GM20000 (cell line): ENCODE measurements around the gene NEK3.

Experiments used
- DNase-seq: peaks from one replicate; pipeline ENCODE4 v3.0.0; 2012; ENCODE audit warnings: low spot score
- TF ChIP-seq, protein P1 (sequence below): IDR thresholded peaks from 2 replicates; pipeline ENCODE4 v1.5.1; 2012; ENCODE audit warnings: mild to moderate bottlenecking, control low read depth; ENCODE audit errors: extremely low read depth, missing control alignments

Gene NEK3

GRCh38 chr13:52156724-52157261, 2.6 kb downstream of the NEK3 start:
- DNase-seq = no peak
- TF ChIP-seq, protein P1, sequence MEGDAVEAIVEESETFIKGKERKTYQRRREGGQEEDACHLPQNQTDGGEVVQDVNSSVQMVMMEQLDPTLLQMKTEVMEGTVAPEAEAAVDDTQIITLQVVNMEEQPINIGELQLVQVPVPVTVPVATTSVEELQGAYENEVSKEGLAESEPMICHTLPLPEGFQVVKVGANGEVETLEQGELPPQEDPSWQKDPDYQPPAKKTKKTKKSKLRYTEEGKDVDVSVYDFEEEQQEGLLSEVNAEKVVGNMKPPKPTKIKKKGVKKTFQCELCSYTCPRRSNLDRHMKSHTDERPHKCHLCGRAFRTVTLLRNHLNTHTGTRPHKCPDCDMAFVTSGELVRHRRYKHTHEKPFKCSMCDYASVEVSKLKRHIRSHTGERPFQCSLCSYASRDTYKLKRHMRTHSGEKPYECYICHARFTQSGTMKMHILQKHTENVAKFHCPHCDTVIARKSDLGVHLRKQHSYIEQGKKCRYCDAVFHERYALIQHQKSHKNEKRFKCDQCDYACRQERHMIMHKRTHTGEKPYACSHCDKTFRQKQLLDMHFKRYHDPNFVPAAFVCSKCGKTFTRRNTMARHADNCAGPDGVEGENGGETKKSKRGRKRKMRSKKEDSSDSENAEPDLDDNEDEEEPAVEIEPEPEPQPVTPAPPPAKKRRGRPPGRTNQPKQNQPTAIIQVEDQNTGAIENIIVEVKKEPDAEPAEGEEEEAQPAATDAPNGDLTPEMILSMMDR = no peak

GRCh38 chr13:52155177-52155576, 4.2 kb downstream of the NEK3 start:
- no peak for DNase-seq
- TF ChIP-seq, protein P1 = no peak

DNA sequence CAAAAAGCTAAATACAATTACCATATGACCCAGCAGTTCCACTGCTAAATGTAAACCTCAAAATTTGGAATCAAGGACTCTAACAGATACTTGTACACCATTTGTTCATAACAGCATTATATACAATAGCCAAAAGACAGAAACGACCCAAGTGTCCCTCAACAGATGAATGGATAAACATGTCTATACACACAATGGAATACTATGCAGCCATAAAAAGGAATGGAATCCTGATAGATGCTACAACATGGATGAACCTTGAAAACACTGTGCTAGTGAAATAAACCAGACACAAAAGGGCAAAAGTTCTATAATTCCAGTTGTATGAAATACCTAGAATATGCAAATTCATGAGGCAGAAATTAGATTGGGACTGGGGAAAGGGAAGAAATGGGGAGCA, 12.2 kb downstream of the NEK3 start:
- DNase-seq = no peak
- TF ChIP-seq, protein P1 = no peak

DNA sequence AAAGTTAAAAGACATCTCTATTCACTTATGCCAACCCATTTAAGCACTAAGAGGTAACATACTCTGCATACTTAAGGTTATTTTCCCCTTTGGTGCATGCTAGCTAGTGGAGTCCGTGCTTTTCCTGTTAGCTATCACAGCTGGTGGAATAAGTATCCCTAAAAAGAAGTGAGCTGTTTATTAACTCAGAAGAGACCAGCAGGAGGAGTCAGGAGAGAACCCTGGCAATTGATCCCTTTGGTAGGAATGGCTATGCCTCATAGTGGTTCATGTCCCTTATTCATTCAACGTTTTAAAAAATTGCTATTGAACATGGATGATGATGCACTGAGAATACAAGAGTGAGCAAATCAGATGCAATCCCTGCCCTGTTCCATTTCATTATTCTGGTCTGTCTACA, 18.1 kb downstream of the NEK3 start:
- no peak for DNase-seq
- TF ChIP-seq, protein P1 = no peak

DNA sequence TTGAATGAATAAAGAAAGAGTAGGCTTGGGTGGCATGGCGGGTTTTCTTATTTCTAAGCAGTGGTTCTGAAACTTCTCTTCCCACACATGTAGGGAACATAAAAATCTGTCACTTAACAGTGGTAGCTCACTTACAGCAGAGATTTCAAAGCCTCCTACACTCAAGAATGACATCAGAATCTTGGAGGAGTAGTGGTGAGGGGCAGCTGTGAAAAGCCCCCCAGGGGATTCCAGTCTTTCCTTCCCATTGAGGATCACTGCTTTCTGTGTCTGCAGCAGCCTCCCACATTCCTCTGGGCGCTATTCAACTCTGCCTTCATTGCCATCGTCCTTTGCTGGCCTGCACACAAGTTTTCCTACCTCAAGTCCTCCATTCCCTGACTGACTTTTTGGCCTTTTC, 21.9 kb downstream of the NEK3 start:
- TF ChIP-seq, protein P1 = no peak
- no peak for DNase-seq

- no peak for DNase-seq
- TF ChIP-seq, protein P1 = no peak
Measured at GRCh38 chr13:52136763-52137162, 22.6 kb downstream of the NEK3 start.

DNA sequence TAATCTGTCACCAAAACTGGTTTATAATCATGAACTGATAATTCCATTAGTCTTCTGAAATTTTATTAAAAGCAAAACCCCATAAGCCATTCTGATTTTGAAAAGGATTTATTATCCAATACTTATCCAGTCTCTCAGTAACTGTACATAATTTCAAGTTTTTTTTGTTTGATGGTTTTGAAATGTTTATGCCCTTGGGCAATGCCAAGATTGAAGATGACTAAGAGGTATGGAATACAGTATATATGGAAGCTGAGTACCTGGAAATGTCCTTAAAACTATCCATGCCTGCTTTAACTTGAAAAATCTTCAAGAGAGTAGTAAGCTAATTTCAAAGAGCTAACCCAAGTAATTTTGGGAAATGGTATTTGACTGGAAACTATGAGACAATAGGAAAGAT, 28.8 kb downstream of the NEK3 start:
- no peak for DNase-seq
- TF ChIP-seq, protein P1 = no peak
